HepG2 (cell line): ENCODE results near the gene PNKD. TPM values are rescaled to one million over a fixed set of nuclear protein-coding genes. Genes with fewer than 3 reads are reported as not detected.
A peak's percentile ranks its signal among the peaks of the same experiment; 100 is the strongest.

Experiments
- CBX1 ChIP-seq: IDR thresholded peaks from one replicate; pipeline ENCODE4 v1.6.1; 2016; ENCODE audit warnings: antibody characterized with exemption, low read depth
- HDAC6 ChIP-seq: fragments of 200-600 bp; sonication (generic); IDR thresholded peaks from 2 replicates; pipeline ENCODE4 v1.7.0; 2017; ENCODE audit warnings: mild to moderate bottlenecking, antibody characterized with exemption, low read length, low read depth
- HMG20B ChIP-seq: conservative IDR thresholded peaks from 2 replicates; pipeline ENCODE4 v1.6.1; 2016; ENCODE audit warnings: missing genetic modification reagents, missing compliant biosample characterization
- MAFF ChIP-seq: IDR thresholded peaks from 2 replicates; pipeline ENCODE4 v1.6.1; 2011; ENCODE audit warnings: low read depth, low read length, improper control_type of control experiment
- MXD4 ChIP-seq: IDR thresholded peaks from 2 replicates; pipeline ENCODE4 v1.6.1; 2016; ENCODE audit warnings: mild to moderate bottlenecking, missing biosample characterization, missing genetic modification reagents
- NCOR1 ChIP-seq: fragments of 200-600 bp; sonication (generic); IDR thresholded peaks from 2 replicates; pipeline ENCODE4 v1.7.0; 2017; ENCODE audit warnings: antibody characterized with exemption, low read length, borderline replicate concordance
- PAX8 ChIP-seq: sonication (generic); formaldehyde crosslinking; IDR thresholded peaks from 2 replicates; pipeline ENCODE4 v1.8.0; 2022; ENCODE audit warnings: mild to moderate bottlenecking, missing genetic modification reagents, borderline replicate concordance
- PLRG1 ChIP-seq: fragments of 450-650 bp; conservative IDR thresholded peaks from 2 replicates; pipeline ENCODE4 v1.6.1; 2016
- RFXANK ChIP-seq: IDR thresholded peaks from 2 replicates; pipeline ENCODE4 v1.6.1; 2016
- RXRB ChIP-seq: IDR thresholded peaks from 2 replicates; pipeline ENCODE4 v1.6.1; 2016; ENCODE audit warnings: borderline replicate concordance, missing genetic modification reagents, missing compliant biosample characterization
- ZBTB1 ChIP-seq: sonication (generic); formaldehyde crosslinking; IDR thresholded peaks from 2 replicates; pipeline ENCODE4 v1.4.0; 2020; ENCODE audit warnings: missing genetic modification reagents, borderline replicate concordance
- ZNF121 ChIP-seq: sonication (generic); formaldehyde crosslinking; IDR thresholded peaks from 2 replicates; pipeline ENCODE4 v1.5.0; 2020; ENCODE audit warnings: mild to moderate bottlenecking, missing genetic modification reagents
- ZNF205 ChIP-seq: IDR thresholded peaks from 2 replicates; pipeline ENCODE4 v1.6.1; 2018; ENCODE audit warnings: missing biosample characterization, missing genetic modification reagents
- ZNF235 ChIP-seq: sonication (generic); formaldehyde crosslinking; IDR thresholded peaks from 2 replicates; pipeline ENCODE4 v1.8.1; 2023; ENCODE audit warnings: mild to moderate bottlenecking, missing genetic modification reagents, borderline replicate concordance
- ZNF337 ChIP-seq: sonication (generic); formaldehyde crosslinking; IDR thresholded peaks from 2 replicates; pipeline ENCODE4 v1.5.1; 2020; ENCODE audit warnings: missing genetic modification reagents, low read depth, mild to moderate bottlenecking, borderline replicate concordance
- ZNF619 ChIP-seq: sonication (generic); formaldehyde crosslinking; IDR thresholded peaks from 2 replicates; pipeline ENCODE4 v1.4.0; 2020; ENCODE audit warnings: mild to moderate bottlenecking, missing genetic modification reagents
- ZNF644 ChIP-seq: IDR thresholded peaks from 2 replicates; pipeline ENCODE4 v1.6.1; 2016; ENCODE audit warnings: low read depth
- ZNF772 ChIP-seq: sonication (generic); formaldehyde crosslinking; IDR thresholded peaks from 2 replicates; pipeline ENCODE4 v1.5.0; 2020; ENCODE audit warnings: mild to moderate bottlenecking, missing genetic modification reagents
- polyA plus RNA-seq, 8 experiments: library from polyadenylated mRNA; depleted of rRNA in 3 of 8; stranded (reverse) in 7 of 8; unstranded in 1 of 8; fragments of >200 nt; fragmentation: Illumina TruSeq in 4 of 8; extraction: Trizol in 4 of 8; gene quantifications; 2 replicates each; pipeline versions ENCODE4 v1.2.1 to v1.2.3, GENCODE V29; 2011 to 2016; ENCODE audit warnings: low read depth in 4 of 8, missing spikeins in 1 of 8, mixed read lengths in 1 of 8; ENCODE audit not compliant: insufficient read depth in 1 of 8
- total RNA-seq, 5 experiments: library from RNA; depleted of rRNA; stranded (reverse); fragments of >200 nt; fragmentation: Illumina TruSeq; extraction: Trizol; gene quantifications; 2 replicates each; pipeline ENCODE4 v1.2.3, GENCODE V29; 2016; ENCODE audit warnings: low read depth in 1 of 5
- TF ChIP-seq, protein P1 (sequence below): IDR thresholded peaks from 2 replicates; pipeline ENCODE4 v1.6.1; 2012; ENCODE audit warnings: low read depth, low read length, improper control_type of control experiment
- TF ChIP-seq, protein P2 (sequence below): sonication (generic); formaldehyde crosslinking; IDR thresholded peaks from 2 replicates; pipeline ENCODE4 v1.4.0; 2020; ENCODE audit warnings: mild to moderate bottlenecking, low read depth, missing genetic modification reagents
- TF ChIP-seq, protein P3 (sequence below): IDR thresholded peaks from 2 replicates; pipeline ENCODE4 v1.6.1; 2016; ENCODE audit warnings: mild to moderate bottlenecking
- TF ChIP-seq, protein P4 (sequence below): sonication (generic); formaldehyde crosslinking; IDR thresholded peaks from 2 replicates; pipeline ENCODE4 v1.4.0; 2020; ENCODE audit warnings: low read depth, missing genetic modification reagents

The PNKD gene
- total and polyA plus RNA-seq, 2 of the 13 experiments (the other 11 are each of a cell fraction or from before 2014, with no cell fraction given) = 55.9 to 80.4 TPM

DNA sequence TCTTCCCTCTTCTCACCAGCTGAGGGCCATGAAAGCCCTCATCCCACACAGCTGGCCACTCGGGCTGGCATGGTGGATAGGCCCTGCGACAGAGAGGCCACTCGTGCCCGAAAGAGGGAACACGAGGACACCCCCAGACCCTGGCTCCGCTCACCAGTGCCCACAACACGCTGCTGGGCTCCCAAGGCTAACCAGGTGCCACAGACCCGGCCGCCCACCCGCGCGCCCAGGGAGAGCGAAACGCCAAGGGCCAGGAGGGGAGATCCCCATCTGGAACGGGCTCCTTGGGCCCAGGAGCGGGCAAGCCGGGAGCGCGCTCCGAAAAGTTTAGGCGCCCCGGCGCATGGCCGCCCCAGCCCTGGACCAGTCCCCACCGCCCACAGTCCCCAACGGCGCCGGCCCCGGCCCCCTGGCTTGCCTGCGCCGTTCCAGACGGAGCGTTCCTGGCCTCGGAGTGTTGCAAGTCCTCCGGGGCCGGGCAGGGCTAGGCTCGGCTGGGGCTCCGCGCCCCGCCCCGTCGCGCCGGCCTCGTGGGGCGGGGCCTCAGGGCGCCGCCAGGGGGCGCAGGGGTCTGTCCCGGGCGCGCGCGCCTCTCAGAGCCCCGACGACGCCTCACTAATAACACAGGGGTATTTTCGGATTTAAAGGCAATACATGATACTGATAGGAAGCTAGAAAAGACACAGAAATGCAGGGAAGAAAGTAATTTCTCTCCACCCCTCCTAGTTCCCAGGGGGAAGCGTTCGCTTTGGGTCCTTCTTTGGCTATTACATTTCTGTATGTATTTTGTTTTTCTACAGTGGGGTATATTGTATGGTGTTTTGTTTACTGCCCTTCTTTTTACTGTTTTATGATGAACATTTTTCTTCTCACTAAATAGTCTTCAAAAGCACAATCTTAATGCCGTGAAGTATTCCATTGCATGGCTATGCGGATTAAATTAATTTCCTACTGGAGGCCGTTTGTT, 22.0 kb downstream of the PNKD start, which contains the start of gene TMBIM1 (continued):
- 0 out of 2 replicates have a peak, but pooled peaks have one; percentile 65 for TF ChIP-seq ZNF337 (CRISPR knock-in tag)
- no peak for TF ChIP-seq RXRB (CRISPR knock-in tag)
- TF ChIP-seq, protein P1, sequence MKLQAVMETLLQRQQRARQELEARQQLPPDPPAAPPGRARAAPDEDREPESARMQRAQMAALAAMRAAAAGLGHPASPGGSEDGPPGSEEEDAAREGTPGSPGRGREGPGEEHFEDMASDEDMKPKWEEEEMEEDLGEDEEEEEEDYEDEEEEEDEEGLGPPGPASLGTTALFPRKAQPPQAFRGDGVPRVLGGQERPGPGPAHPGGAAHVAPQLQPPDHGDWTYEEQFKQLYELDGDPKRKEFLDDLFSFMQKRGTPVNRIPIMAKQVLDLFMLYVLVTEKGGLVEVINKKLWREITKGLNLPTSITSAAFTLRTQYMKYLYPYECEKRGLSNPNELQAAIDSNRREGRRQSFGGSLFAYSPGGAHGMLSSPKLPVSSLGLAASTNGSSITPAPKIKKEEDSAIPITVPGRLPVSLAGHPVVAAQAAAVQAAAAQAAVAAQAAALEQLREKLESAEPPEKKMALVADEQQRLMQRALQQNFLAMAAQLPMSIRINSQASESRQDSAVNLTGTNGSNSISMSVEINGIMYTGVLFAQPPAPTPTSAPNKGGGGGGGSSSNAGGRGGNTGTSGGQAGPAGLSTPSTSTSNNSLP = no peak
- no peak for TF ChIP-seq ZBTB1 (CRISPR knock-in tag)
- TF ChIP-seq, protein P2, sequence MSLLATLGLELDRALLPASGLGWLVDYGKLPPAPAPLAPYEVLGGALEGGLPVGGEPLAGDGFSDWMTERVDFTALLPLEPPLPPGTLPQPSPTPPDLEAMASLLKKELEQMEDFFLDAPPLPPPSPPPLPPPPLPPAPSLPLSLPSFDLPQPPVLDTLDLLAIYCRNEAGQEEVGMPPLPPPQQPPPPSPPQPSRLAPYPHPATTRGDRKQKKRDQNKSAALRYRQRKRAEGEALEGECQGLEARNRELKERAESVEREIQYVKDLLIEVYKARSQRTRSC (CRISPR knock-in tag) = 0 out of 2 replicates have a peak, but pooled peaks have one; percentile 36
- TF ChIP-seq NCOR1 = no peak
- TF ChIP-seq PLRG1 = no peak
- no peak; the same call in 1 of the 2 replicates for TF ChIP-seq ZNF121 (CRISPR knock-in tag)
- TF ChIP-seq, protein P3, sequence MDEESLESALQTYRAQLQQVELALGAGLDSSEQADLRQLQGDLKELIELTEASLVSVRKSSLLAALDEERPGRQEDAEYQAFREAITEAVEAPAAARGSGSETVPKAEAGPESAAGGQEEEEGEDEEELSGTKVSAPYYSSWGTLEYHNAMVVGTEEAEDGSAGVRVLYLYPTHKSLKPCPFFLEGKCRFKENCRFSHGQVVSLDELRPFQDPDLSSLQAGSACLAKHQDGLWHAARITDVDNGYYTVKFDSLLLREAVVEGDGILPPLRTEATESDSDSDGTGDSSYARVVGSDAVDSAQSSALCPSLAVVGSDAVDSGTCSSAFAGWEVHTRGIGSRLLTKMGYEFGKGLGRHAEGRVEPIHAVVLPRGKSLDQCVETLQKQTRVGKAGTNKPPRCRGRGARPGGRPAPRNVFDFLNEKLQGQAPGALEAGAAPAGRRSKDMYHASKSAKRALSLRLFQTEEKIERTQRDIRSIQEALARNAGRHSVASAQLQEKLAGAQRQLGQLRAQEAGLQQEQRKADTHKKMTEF = no peak; the same call in 1 of the 2 replicates
- no peak for TF ChIP-seq ZNF644 (CRISPR knock-in tag)
- peak; percentile 36; the same call in 1 of the 2 replicates for TF ChIP-seq ZNF772 (CRISPR knock-in tag)
- TF ChIP-seq HDAC6 = no peak
- no peak for TF ChIP-seq RFXANK
- TF ChIP-seq CBX1 = peak; percentile 73
- peak; percentile 57; the same call in 1 of the 2 replicates for TF ChIP-seq ZNF619 (CRISPR knock-in tag)
- TF ChIP-seq, protein P4, sequence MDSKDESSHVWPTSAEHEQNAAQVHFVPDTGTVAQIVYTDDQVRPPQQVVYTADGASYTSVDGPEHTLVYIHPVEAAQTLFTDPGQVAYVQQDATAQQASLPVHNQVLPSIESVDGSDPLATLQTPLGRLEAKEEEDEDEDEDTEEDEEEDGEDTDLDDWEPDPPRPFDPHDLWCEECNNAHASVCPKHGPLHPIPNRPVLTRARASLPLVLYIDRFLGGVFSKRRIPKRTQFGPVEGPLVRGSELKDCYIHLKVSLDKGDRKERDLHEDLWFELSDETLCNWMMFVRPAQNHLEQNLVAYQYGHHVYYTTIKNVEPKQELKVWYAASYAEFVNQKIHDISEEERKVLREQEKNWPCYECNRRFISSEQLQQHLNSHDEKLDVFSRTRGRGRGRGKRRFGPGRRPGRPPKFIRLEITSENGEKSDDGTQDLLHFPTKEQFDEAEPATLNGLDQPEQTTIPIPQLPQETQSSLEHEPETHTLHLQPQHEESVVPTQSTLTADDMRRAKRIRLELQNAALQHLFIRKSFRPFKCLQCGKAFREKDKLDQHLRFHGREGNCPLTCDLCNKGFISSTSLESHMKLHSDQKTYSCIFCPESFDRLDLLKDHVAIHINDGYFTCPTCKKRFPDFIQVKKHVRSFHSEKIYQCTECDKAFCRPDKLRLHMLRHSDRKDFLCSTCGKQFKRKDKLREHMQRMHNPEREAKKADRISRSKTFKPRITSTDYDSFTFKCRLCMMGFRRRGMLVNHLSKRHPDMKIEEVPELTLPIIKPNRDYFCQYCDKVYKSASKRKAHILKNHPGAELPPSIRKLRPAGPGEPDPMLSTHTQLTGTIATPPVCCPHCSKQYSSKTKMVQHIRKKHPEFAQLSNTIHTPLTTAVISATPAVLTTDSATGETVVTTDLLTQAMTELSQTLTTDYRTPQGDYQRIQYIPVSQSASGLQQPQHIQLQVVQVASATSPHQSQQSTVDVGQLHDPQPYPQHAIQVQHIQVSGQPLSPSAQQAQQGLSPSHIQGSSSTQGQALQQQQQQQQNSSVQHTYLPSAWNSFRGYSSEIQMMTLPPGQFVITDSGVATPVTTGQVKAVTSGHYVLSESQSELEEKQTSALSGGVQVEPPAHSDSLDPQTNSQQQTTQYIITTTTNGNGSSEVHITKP (CRISPR knock-in tag) = no peak
- peak; percentile 30; the same call in 1 of the 2 replicates for TF ChIP-seq ZNF235 (CRISPR knock-in tag)
- no peak; the same call in none of the 2 replicates for TF ChIP-seq MXD4 (CRISPR knock-in tag)
- no peak for TF ChIP-seq PAX8 (CRISPR knock-in tag)
- TF ChIP-seq MAFF = no peak
- TF ChIP-seq ZNF205 (CRISPR knock-in tag) = peak; percentile 71; the same call in 1 of the 2 replicates
- peak; percentile 45; the same call in 1 of the 2 replicates for TF ChIP-seq HMG20B (CRISPR knock-in tag)
